DMS153 (cell line): ENCODE results near the gene COL23A1.

ENCODE experiments used
- DNase-seq: peaks from one replicate; lab custom pipeline; 2025; lab: John Stamatoyannopoulos, UW

COL23A1 gene

GRCh38 chr5:178304016-178304415 is 286.2 kb downstream of the COL23A1 start:
- no peak for DNase-seq

DNA sequence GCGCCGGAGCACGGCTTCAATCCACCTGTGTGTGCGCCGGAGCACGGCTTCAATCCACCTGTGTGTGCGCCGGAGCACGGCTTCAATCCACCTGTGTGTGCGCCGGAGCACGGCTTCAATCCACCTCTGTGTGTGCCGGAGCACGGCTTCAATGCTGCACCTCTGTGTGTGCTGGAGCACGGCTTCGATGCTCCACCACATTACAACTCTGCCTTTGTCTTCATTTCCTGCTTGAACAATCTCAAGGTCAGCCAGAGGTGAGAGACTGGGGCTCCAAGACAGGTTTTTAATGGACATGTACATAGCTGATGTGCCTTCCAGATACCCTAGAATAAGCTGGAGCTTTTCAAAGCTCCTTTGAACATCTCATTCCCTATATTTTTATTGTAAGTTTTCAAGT is 287.9 kb downstream of the COL23A1 start:
- peak; percentile 0 for DNase-seq

- no peak for DNase-seq
These were observed 288.6 kb downstream of the COL23A1 start for GRCh38 chr5:178301641-178302040.

- DNase-seq, result no peak
These were observed 291.8 kb downstream of the COL23A1 start for GRCh38 chr5:178298283-178298807.

- DNase-seq, result no peak
These were observed 292.4 kb downstream of the COL23A1 start for GRCh38 chr5:178297751-178298150.

DNA sequence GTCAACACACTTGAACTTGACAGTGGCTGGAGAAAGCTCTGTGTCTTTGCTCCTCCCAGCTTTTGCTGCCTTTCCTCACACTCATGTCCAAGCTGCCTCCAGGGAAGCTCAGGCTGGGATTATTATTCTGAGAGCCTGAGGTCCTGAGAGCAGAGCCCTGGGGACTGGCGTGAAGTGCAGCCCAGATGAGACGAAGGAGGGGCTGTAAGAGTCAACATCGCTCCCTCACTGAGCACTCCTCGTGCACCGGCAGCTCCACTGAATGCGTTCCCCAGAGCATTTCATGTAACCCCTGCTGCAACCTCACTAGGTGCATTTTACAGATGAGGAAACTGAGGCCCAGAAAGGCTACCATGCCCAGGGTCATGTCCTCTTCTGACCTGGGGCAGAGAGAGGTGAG is 294.1 kb downstream of the COL23A1 start:
- no peak for DNase-seq

- no peak for DNase-seq
These were observed 294.6 kb downstream of the COL23A1 start for GRCh38 chr5:178295589-178295988.

DNA sequence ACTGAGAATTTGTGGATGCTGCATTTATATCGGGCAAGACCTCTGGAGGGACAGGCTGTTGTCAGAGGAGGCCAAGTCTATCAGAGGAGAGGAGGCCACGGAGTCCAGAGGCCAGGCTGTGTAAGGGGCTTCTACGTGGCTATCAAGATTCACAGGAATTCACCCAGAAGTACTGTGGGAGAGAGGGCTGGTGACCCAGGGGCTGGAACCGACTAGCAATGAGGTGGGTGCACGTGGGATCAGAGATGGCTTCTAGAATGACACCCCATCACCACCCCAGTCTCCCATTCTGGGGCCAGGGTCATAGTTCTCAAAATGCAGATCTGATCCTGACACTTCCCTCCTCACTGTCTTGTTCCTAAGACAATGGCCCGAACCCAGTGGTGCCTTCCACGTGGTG is 296.4 kb downstream of the COL23A1 start:
- no peak for DNase-seq

DNA sequence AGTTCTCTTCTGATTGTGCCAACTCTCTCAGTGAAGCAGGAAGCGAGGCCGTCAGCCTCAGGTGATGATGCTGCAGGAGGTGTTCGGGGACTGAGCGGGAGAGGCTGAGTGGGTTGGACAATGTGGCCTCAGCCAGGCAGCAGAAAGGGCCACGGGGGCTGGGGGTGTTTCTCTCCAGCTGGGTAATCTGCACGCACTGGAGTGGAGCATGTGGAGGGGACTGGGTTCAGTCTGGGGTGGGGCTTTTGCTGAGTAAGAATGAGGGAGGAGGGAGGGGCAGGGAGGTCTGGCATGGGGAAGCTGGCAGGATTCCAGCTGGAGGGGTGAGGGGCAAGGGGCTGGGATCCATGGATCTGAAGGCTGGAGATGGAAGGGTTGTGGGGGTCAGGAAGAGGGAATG is 296.8 kb downstream of the COL23A1 start:
- no peak for DNase-seq

DNA sequence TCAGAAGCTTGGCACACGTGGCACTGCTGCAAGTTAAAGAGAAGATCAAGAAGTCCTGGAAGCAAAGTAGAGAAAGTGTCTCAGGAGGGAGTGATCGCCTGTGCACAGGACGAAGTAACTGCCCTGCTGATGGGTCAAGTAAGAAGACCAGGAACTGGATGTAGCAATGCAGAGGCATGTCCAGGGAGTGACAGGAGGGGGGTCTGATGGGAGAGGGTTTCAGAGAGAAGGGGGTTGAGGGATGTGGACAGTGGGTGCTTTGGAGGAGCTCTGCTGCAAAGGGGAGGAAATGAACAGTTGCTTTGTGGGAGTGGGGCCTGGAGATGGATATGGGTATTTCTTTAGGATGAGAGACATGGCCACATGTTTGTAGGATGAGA is 297.4 kb downstream of the COL23A1 start:
- no peak for DNase-seq

GRCh38 chr5:178291969-178292825 is 298.0 kb downstream of the COL23A1 start:
- no peak for DNase-seq

DNA sequence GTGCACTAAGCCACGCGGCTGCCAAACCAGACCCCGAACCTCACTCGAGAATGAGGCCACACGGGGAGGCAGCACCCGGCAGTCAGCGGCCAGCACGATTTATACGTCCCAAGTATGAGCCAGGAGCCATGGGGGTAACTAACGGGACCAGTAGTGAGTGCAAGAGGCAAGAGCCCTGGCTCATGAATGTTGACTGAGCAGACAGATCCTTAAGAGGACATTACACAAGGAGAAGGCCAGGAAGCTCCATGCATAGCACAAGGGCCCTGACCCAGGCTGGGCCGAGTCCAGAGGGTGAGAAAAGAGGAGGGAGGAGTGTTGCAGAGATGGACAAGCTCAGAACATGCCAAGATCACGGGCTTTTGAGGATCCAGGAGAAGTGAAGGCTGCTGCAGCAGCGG is 299.0 kb downstream of the COL23A1 start:
- no peak for DNase-seq

- DNase-seq, result no peak
These were observed 299.8 kb downstream of the COL23A1 start for GRCh38 chr5:178290376-178290775.

DNA sequence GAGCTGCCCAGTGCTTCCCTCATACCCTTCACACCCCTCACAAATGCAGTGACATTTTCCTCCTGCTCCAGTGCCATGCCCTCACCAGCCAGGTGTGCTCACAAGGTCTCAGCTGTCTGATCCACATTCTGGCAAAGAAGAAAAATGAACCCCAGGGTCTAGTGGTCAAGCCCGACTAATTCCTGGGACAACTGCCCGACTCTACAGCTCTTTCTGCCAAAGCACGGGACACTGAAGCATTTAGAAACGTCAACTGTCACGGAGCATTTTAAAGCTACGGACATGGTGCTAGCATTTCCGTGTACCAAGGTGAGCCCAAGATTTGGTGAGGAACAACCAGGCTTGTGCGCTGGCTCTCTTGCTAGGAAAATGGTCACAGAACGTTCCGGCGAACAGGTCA is 300.8 kb downstream of the COL23A1 start:
- DNase-seq, result no peak

GRCh38 chr5:178288401-178289368 is 301.5 kb downstream of the COL23A1 start:
- peak; percentile 32 for DNase-seq

GRCh38 chr5:178287791-178288105 is 302.4 kb downstream of the COL23A1 start:
- no peak for DNase-seq

GRCh38 chr5:178287091-178287790 is 303.0 kb downstream of the COL23A1 start:
- no peak for DNase-seq

DNA sequence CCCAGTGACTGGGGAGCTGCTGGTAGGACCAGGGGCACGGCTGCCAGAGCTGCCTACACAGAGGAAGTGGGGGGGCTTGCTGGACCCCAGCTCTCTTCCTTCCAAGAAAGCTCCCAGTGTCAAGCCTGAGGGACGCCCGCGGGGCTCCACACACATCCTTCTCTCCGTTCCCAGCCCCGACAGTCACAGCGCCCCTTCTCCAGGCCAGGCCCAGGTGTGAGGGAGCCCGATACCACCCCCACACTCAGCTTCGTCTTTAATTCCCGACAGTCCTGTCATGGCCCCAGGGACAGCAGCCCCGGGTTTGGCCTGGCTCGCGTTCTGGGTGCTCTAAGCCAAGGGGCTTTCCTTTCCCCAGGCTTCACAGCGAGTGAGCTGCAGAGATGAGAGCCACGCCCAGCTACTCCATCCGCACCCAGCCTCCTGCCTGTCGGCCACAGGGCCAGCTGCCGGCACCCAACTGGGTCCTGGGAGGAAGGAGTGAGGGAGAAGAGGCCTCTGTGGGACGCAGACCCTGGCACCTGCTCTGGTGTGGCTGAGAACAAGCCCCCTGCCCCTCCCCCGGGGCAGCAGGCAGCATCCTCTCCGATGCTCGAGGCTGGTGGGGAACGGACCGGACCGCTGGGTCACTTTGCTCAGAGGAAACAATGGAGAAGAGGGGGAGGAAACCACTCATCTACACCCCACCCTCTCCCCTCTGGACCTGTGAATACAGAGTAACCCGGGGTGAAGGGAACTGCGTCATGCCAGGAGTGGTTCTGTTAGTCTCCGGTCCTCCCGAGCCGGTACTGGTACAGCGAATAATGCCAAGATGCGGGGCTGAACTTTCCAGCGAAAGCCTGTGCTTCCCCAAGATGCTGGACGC is 303.7 kb downstream of the COL23A1 start:
- no peak for DNase-seq

- DNase-seq, result no peak
These were observed 304.6 kb downstream of the COL23A1 start for GRCh38 chr5:178285399-178286225.

DNA sequence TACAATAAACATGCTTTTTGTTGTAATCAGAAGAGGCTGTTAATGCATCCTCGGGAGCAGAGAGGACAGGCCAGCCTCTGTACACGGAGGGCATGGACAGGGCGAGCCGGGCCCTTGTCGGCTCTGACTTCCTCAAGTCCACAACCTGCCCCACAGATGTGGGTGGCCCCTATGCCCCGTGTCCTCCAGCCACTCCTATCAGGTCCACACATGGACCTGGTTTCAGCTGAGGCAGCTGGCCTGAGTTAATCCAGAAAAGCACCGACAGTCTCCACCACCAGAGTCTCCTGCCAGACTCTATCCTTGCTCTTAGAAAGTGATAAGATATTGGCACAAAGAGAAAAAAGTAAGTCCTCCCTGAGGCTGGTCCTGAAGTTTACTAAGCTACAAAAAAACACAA is 305.2 kb downstream of the COL23A1 start:
- no peak for DNase-seq
